ENCODE results near the gene PLAC9. TPM values are rescaled to one million over a fixed set of nuclear protein-coding genes. Genes with fewer than 3 reads are reported as not detected.

Gene PLAC9
- total and polyA plus RNA-seq, 4 donors: 11.8 to 53.1 (median 23.4) TPM

DNA sequence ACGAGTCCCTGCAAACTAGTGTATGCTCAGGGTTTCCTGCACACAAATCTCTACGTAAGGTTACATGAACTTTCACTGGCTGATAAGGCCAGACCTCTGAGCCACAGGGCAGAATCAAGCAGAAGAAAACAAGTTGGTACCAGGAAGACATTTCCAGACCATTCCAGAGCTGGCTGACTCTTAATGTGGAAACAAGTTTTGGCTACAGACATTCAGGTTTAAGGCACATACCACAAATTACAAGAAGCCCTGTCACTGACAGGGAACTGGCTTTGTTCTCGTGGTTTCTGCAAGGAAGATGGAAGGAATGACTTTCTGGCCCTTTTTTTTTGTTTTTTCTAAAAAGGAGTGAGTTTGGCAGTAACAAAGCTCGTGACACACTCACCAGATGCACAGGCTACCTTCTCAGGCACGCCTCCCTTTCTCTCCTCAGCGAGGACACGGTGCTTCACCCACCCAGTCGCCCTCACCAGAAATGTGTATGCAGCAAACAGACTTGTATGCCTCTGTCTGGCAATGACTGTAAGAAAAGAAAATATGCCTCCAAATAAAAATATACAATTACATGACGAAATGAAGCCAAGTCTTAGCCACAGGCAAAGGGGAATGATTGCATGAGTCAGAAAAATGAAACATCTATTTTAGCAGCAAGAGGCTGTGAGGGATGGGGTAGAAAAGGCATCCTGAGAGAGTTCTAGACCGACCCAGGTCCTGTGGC is 22.6 kb downstream of the PLAC9 start:
- 86% methylated on average over 10 of the region's 10 CpGs for WGBS, 2 donors
- Histone ChIP-seq H3K4me3 (no peak overlapping the region), H3K36me3 (ENCODE audit: control insufficient read depth in 4 of 4, insufficient read depth in 4 of 4, low read length in 4 of 4) (peaks cover 14 to 64% (median 27%) of the 10 kb centered on the region in 4 donors), H3K4me1 (ENCODE audit: control insufficient read depth in 5 of 5, insufficient read depth in 5 of 5, low read length in 5 of 5) (peaks cover 0 to 16% (median 12%) of the 10 kb centered on the region in 5 donors), H3K27me3 (ENCODE audit: control insufficient read depth in 3 of 3, insufficient read depth in 3 of 3, low read length in 2 of 3) (no peaks in the 10 kb centered on the region), H3K9ac (ENCODE audit: insufficient read depth in 1 of 2, low read length in 2 of 2) (no peak overlapping the region), H3K27ac (ENCODE audit: low read depth in 1 of 2, low read length in 1 of 2) (peak overlapping the region in 1 of 2 donors; percentile 23), H3K9me3 (ENCODE audit: control insufficient read depth in 4 of 4, insufficient read depth in 3 of 4, low read length in 3 of 4) (no peaks in the 10 kb centered on the region)
- DNase-seq (no peak), ATAC-seq (ENCODE audit: insufficient read depth, low FRiP score) (no peak)
- TF ChIP-seq, protein P1, sequence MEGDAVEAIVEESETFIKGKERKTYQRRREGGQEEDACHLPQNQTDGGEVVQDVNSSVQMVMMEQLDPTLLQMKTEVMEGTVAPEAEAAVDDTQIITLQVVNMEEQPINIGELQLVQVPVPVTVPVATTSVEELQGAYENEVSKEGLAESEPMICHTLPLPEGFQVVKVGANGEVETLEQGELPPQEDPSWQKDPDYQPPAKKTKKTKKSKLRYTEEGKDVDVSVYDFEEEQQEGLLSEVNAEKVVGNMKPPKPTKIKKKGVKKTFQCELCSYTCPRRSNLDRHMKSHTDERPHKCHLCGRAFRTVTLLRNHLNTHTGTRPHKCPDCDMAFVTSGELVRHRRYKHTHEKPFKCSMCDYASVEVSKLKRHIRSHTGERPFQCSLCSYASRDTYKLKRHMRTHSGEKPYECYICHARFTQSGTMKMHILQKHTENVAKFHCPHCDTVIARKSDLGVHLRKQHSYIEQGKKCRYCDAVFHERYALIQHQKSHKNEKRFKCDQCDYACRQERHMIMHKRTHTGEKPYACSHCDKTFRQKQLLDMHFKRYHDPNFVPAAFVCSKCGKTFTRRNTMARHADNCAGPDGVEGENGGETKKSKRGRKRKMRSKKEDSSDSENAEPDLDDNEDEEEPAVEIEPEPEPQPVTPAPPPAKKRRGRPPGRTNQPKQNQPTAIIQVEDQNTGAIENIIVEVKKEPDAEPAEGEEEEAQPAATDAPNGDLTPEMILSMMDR (IDR thresholded peaks at IDR 0.05; ENCODE audit: control extremely low read depth, extremely low read depth): no peak

DNA sequence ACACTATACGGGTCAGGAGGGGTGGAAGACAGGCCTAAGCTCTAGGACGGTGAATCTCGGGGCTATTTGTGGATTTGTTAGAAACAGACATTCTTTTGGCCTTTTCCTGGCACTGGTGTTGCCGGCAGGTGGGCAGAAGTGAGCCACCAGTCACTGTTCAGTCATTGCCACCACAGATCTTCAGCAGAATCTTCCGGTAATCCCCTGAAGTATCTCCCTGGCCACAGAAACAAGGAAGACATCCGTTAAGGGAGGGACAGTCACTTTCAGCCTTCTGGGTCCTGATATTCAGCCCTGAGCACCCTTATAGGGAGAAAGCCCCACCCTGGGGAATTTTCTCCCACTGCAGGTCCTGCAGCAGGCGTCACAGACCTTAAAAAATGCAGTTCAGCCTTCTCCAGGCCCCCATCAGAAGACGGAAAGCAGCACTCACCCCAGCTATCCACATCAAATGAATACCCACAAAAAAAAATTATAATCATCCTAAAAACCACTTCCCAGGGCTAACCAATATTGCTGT is 23.2 kb downstream of the PLAC9 start:
- Histone ChIP-seq H3K27ac (ENCODE audit: low read depth in 1 of 2, low read length in 1 of 2) (peak overlapping the region in 1 of 2 donors; percentile 58), H3K4me3 (no peak overlapping the region), H3K27me3 (ENCODE audit: control insufficient read depth in 3 of 3, insufficient read depth in 3 of 3, low read length in 2 of 3) (no peaks in the 10 kb centered on the region), H3K4me1 (ENCODE audit: control insufficient read depth in 5 of 5, insufficient read depth in 5 of 5, low read length in 5 of 5) (peaks cover 0 to 16% (median 12%) of the 10 kb centered on the region in 5 donors), H3K9me3 (ENCODE audit: control insufficient read depth in 4 of 4, insufficient read depth in 3 of 4, low read length in 3 of 4) (no peaks in the 10 kb centered on the region), H3K9ac (ENCODE audit: insufficient read depth in 1 of 2, low read length in 2 of 2) (no peak overlapping the region), H3K36me3 (ENCODE audit: control insufficient read depth in 4 of 4, insufficient read depth in 4 of 4, low read length in 4 of 4) (peaks cover 14 to 66% (median 26%) of the 10 kb centered on the region in 4 donors)
- TF ChIP-seq, protein P1 (IDR thresholded peaks at IDR 0.05; ENCODE audit: control extremely low read depth, extremely low read depth): no peak
- WGBS, 2 donors: 91 to 96% methylated on average over 8 of the region's 8 CpGs
- ATAC-seq (ENCODE audit: insufficient read depth, low FRiP score) (no peak), DNase-seq (no peak)

DNA sequence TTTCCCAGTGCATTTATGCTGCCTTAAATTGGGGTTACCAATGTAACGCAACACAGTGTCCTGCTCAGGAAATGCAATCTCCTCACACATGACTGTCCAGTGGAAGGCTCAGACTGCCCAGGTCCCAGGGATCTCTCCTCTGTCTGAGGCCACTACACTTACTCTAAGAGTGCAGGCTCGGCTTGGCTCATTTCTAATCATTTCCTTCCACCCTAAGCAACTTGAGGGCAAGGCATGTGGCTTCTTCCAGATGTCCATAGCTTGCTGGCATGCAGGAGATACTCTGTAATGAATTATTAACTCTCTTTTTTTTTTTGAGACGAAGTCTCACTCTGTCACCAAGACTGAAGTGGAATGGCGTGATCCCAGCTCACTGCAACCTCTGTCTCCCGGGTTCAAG is 23.7 kb downstream of the PLAC9 start:
- Histone ChIP-seq H3K4me3 (no peak overlapping the region), H3K9ac (ENCODE audit: insufficient read depth in 1 of 2, low read length in 2 of 2) (no peak overlapping the region), H3K27ac (ENCODE audit: low read depth in 1 of 2, low read length in 1 of 2) (peak overlapping the region in 1 of 2 donors; percentile 58), H3K27me3 (ENCODE audit: control insufficient read depth in 3 of 3, insufficient read depth in 3 of 3, low read length in 2 of 3) (no peaks in the 10 kb centered on the region), H3K4me1 (ENCODE audit: control insufficient read depth in 5 of 5, insufficient read depth in 5 of 5, low read length in 5 of 5) (peaks cover 0 to 16% (median 12%) of the 10 kb centered on the region in 5 donors), H3K36me3 (ENCODE audit: control insufficient read depth in 4 of 4, insufficient read depth in 4 of 4, low read length in 4 of 4) (peaks cover 14 to 68% (median 25%) of the 10 kb centered on the region in 4 donors), H3K9me3 (ENCODE audit: control insufficient read depth in 4 of 4, insufficient read depth in 3 of 4, low read length in 3 of 4) (no peaks in the 10 kb centered on the region)
- 79 to 88% methylated on average over 5 of the region's 5 CpGs for WGBS, 2 donors
- TF ChIP-seq, protein P1 (IDR thresholded peaks at IDR 0.05; ENCODE audit: control extremely low read depth, extremely low read depth): no peak
- ATAC-seq (ENCODE audit: insufficient read depth, low FRiP score) (no peak), DNase-seq (no peak)
